K562 (cell line): ENCODE results near the gene ARHGAP26.

Experiments
- GABPB1 ChIP-seq: sonication (generic); formaldehyde crosslinking; IDR thresholded peaks from 2 replicates; pipeline ENCODE4 v1.8.0; 2022; ENCODE audit warnings: mild to moderate bottlenecking, missing genetic modification reagents
- NFYB ChIP-seq: IDR thresholded peaks from 2 replicates; pipeline ENCODE4 v1.6.1; 2011; ENCODE audit warnings: mild to moderate bottlenecking, moderate library complexity; ENCODE audit not compliant: insufficient read length; ENCODE audit errors: extremely low read depth
- NR2C2 ChIP-seq, 2 experiments: fragments of 200-800 bp in 1 of 2; sonication (Bioruptor generic) in 1 of 2; sonication (generic) in 1 of 2; formaldehyde crosslinking in 1 of 2; IDR thresholded peaks; 2 replicates each; pipeline versions ENCODE4 v1.6.1 to v1.8.0; 2016 to 2022; ENCODE audit warnings: mild to moderate bottlenecking in 1 of 2, missing compliant biosample characterization in 1 of 2, missing genetic modification characterization in 1 of 2, missing genetic modification reagents in 1 of 2
- TCF7L2 ChIP-seq: fragments of 150-350 bp; IDR thresholded peaks from 2 replicates; pipeline ENCODE4 v1.6.1; 2016; ENCODE audit warnings: low read depth, mild to moderate bottlenecking, low read length, moderate library complexity
- ZNF274 ChIP-seq: IDR thresholded peaks from 2 replicates; pipeline ENCODE4 v1.6.1; 2011; ENCODE audit warnings: low read depth, mild to moderate bottlenecking, low read length, moderate library complexity, borderline replicate concordance
- TF ChIP-seq, protein P1 (sequence below), 3 experiments: IDR thresholded peaks in 2 of 3; conservative IDR thresholded peaks in 1 of 3; 2 replicates each; pipeline ENCODE4 v1.5.1; 2011 to 2012; ENCODE audit warnings: low read length in 3 of 3, mild to moderate bottlenecking in 3 of 3, control low read depth in 2 of 3, improper control_type of control experiment in 1 of 3, inconsistent platforms in 1 of 3, low read depth in 1 of 3, mixed read lengths in 1 of 3, moderate library complexity in 1 of 3; ENCODE audit not compliant: insufficient read depth in 2 of 3
- TF ChIP-seq, protein P2 (sequence below): fragments of 150-350 bp; IDR thresholded peaks from 2 replicates; pipeline ENCODE4 v1.6.1; 2014; ENCODE audit warnings: low read depth, mild to moderate bottlenecking, low read length, borderline replicate concordance

DNA sequence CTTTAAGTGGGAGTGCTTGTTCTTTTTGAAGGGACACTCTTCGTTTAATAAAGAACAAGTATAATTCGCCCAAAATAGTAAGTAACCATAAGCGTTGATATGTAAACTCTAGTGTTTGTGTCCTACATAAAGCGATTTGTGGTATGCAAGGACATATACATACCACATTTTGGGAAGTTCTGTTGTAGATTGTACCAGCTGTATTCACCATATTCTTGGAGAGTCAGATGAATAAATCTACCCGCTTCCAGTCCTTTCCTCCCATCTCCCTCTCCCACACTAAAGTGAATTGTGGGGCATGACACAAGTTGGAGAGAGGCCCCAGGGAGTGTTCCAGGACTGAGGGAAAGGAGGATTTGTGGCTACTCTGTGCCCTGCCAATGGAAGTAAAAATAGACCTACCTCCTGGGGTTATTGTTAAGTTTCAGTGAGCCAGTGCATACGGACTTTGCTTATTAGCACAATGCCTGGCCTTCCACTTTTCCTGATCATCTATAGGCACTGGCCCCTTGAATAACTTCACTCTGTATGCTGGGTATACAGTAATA is 40.6 kb downstream of the ARHGAP26 start:
- no peak for TF ChIP-seq NR2C2 (CRISPR knock-in tag; IDR thresholded peaks at IDR 0.05)
- TF ChIP-seq NR2C2 (tag; IDR thresholded peaks at IDR 0.05), result no peak
- TF ChIP-seq GABPB1 (CRISPR knock-in tag), result no peak
- TF ChIP-seq, protein P1, sequence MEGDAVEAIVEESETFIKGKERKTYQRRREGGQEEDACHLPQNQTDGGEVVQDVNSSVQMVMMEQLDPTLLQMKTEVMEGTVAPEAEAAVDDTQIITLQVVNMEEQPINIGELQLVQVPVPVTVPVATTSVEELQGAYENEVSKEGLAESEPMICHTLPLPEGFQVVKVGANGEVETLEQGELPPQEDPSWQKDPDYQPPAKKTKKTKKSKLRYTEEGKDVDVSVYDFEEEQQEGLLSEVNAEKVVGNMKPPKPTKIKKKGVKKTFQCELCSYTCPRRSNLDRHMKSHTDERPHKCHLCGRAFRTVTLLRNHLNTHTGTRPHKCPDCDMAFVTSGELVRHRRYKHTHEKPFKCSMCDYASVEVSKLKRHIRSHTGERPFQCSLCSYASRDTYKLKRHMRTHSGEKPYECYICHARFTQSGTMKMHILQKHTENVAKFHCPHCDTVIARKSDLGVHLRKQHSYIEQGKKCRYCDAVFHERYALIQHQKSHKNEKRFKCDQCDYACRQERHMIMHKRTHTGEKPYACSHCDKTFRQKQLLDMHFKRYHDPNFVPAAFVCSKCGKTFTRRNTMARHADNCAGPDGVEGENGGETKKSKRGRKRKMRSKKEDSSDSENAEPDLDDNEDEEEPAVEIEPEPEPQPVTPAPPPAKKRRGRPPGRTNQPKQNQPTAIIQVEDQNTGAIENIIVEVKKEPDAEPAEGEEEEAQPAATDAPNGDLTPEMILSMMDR (IDR thresholded peaks at IDR 0.05 in 2 of 3, conservative IDR thresholded peaks at IDR 0.05 in 1 of 3; ENCODE audit: insufficient read depth in 2 of 3, low read depth in 1 of 3, low read length in 3 of 3), result no peak
- no peak for TF ChIP-seq TCF7L2
- no peak for TF ChIP-seq ZNF274
- no peak for TF ChIP-seq NFYB
- TF ChIP-seq, protein P2, sequence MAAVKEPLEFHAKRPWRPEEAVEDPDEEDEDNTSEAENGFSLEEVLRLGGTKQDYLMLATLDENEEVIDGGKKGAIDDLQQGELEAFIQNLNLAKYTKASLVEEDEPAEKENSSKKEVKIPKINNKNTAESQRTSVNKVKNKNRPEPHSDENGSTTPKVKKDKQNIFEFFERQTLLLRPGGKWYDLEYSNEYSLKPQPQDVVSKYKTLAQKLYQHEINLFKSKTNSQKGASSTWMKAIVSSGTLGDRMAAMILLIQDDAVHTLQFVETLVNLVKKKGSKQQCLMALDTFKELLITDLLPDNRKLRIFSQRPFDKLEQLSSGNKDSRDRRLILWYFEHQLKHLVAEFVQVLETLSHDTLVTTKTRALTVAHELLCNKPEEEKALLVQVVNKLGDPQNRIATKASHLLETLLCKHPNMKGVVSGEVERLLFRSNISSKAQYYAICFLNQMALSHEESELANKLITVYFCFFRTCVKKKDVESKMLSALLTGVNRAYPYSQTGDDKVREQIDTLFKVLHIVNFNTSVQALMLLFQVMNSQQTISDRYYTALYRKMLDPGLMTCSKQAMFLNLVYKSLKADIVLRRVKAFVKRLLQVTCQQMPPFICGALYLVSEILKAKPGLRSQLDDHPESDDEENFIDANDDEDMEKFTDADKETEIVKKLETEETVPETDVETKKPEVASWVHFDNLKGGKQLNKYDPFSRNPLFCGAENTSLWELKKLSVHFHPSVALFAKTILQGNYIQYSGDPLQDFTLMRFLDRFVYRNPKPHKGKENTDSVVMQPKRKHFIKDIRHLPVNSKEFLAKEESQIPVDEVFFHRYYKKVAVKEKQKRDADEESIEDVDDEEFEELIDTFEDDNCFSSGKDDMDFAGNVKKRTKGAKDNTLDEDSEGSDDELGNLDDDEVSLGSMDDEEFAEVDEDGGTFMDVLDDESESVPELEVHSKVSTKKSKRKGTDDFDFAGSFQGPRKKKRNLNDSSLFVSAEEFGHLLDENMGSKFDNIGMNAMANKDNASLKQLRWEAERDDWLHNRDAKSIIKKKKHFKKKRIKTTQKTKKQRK, result no peak
